Panc1 (cell line): ENCODE measurements around the gene TBC1D10B. TPM values are rescaled to one million over a fixed set of nuclear protein-coding genes. Genes with fewer than 3 reads are reported as not detected.

ENCODE experiments used
- ATAC-seq: fragments of 200-7000 bp; cut with Tn5 transposase; 2 replicates; pipeline ENCODE4 v1.9.1; 2020; ENCODE audit warnings: mild to moderate bottlenecking, moderate library complexity
- BruUV-seq: library from RNA; stranded (reverse); fragments of 400-500 nt; replicated peaks from 2 replicates; lab custom pipeline; 2021; lab: Mats Ljungman, UMichigan
- CTCF ChIA-PET: fragments of 300-600 bp; sonication (Branson Sonifier 250); formaldehyde crosslinking; loops from one replicate; lab custom pipeline; 2022; ENCODE audit warnings: antibody characterized with exemption; lab: Charles Lee
- POLR2A ChIA-PET: fragments of 300-600 bp; sonication (Branson Sonifier 250); formaldehyde crosslinking; loops from one replicate; lab custom pipeline; 2022; ENCODE audit warnings: antibody characterized with exemption; lab: Charles Lee
- DNase-seq: peaks from one replicate; pipeline ENCODE4 v3.0.0-alpha.2; 2010; ENCODE audit warnings: low read depth, low spot score
- H3K27ac ChIP-seq: 2 replicates; pipeline ENCODE4 v1.5.1; 2011; ENCODE audit warnings: mild to moderate bottlenecking, low read length, inconsistent platforms
- H3K27me3 ChIP-seq: fragments of 200-500 bp; sonication (Bioruptor generic); 2 replicates; pipeline ENCODE4 v1.6.0; 2014; ENCODE audit warnings: low read length, inconsistent platforms; ENCODE audit not compliant: control insufficient read depth, insufficient read depth
- H3K36me3 ChIP-seq: fragments of 200-500 bp; sonication (Bioruptor generic); 2 replicates; pipeline ENCODE4 v1.5.1; 2014; ENCODE audit warnings: inconsistent platforms, mild to moderate bottlenecking, low read length, moderate library complexity; ENCODE audit not compliant: control insufficient read depth, insufficient read depth
- H3K4me1 ChIP-seq: 2 replicates; pipeline ENCODE4 v1.5.1; 2011; ENCODE audit warnings: inconsistent platforms, mild to moderate bottlenecking, low read length, moderate library complexity; ENCODE audit not compliant: control insufficient read depth, insufficient read depth
- H3K4me3 ChIP-seq, 2 experiments: 2 replicates each; pipeline ENCODE4 v1.5.1; 2011 to 2012; ENCODE audit warnings: low read depth in 2 of 2, low read length in 2 of 2, mild to moderate bottlenecking in 2 of 2, inconsistent platforms in 1 of 2, moderate library complexity in 1 of 2
- H3K9me3 ChIP-seq: fragments of 200-500 bp; sonication (Bioruptor generic); 2 replicates; pipeline ENCODE4 v1.5.1; 2014; ENCODE audit warnings: low read depth, mild to moderate bottlenecking, inconsistent platforms, low read length, moderate library complexity; ENCODE audit not compliant: control insufficient read depth, insufficient read depth
- POLR2AphosphoS5 ChIP-seq: IDR thresholded peaks from 2 replicates; pipeline ENCODE4 v1.6.1; 2012; ENCODE audit warnings: mild to moderate bottlenecking, low read depth, low read length, moderate library complexity
- REST ChIP-seq, 2 experiments: IDR thresholded peaks; 2 replicates each; pipeline ENCODE4 v1.6.1; 2011 to 2012; ENCODE audit warnings: low read depth in 2 of 2, control low read depth in 1 of 2, low read length in 1 of 2, mild to moderate bottlenecking in 1 of 2, moderate library complexity in 1 of 2; ENCODE audit not compliant: insufficient read depth in 1 of 2
- SIN3A ChIP-seq: IDR thresholded peaks from 2 replicates; pipeline ENCODE4 v1.6.1; 2012; ENCODE audit warnings: low read depth, mild to moderate bottlenecking, low read length, moderate library complexity, borderline replicate concordance; ENCODE audit not compliant: insufficient read depth
- TCF7L2 ChIP-seq: IDR thresholded peaks from 2 replicates; pipeline ENCODE4 v1.6.1; 2011; ENCODE audit warnings: mild to moderate bottlenecking, low read depth, low read length, inconsistent platforms
- in situ Hi-C: cut with HindIII; loops from 2 replicates; pipeline ENCODE4 v1.10.0; 2016; ENCODE audit warnings: low sequenced_read_pairs, low pct_unique_long_range_greater_than_20kb
- intact Hi-C: fragments of 100-400 bp; cut with micrococcal nuclease; formaldehyde crosslinking; loops from one replicate; pipeline ENCODE4 v1.10.0; 2022; ENCODE audit not compliant: unreplicated experiment
- total RNA-seq: library from RNA; stranded (reverse); gene quantifications from one replicate; pipeline ENCODE4 v1.2.1, GENCODE V29; 2021; ENCODE audit not compliant: unreplicated experiment
- TF ChIP-seq, protein P1 (sequence below): fragments of 450-650 bp; IDR thresholded peaks from 2 replicates; pipeline ENCODE4 v1.5.1; 2017; ENCODE audit warnings: mild to moderate bottlenecking

TBC1D10B gene
- total RNA-seq, 1 experiment from 2014 or later: 52.6 TPM

DNA sequence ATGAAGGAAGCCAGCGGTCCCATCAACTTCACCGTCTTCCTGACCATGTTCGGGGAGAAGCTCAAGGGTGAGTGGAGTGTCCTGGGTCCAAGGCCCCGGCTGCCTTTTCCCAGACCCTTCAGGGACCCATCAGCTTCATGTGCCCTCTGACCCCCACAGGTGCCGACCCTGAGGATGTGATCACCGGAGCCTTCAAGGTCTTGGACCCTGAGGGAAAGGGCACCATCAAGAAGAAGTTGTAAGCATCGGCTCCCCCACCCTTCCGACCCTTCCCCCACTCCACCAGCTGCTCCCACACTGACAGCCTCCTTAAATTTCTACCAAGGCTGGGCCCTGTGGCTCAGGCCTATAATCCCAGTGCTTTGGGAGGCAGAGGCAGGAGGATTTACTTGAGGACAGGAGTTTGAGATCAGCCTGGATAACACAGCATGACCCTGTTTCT lies 6.2 kb upstream of the TBC1D10B start:
- ChIA-PET POLR2A (interaction anchor here (0.6 kb wide), 1 partner anchor 20 kb away, joined by 13 read pairs; no protein-coding TSS in a partner anchor), CTCF (no interaction called here)
- Histone ChIP-seq H3K4me1 (peaks cover 9% of the 10 kb centered on the region), H3K27ac (no peak overlapping the region), H3K27me3 (no peaks in the 10 kb centered on the region), H3K9me3 (no peaks in the 10 kb centered on the region), H3K36me3 (no peaks in the 10 kb centered on the region; the same call in 1 of the 2 replicates), H3K4me3 (no peak overlapping the region)
- no peak for DNase-seq
- no peak for ATAC-seq
- no peak for TF ChIP-seq POLR2AphosphoS5
- TF ChIP-seq TCF7L2: no peak
- TF ChIP-seq SIN3A: no peak
- no peak for TF ChIP-seq REST (IDR thresholded peaks at IDR 0.05; ENCODE audit: insufficient read depth in 1 of 2, low read depth in 2 of 2, low read length in 1 of 2)
- TF ChIP-seq, protein P1, sequence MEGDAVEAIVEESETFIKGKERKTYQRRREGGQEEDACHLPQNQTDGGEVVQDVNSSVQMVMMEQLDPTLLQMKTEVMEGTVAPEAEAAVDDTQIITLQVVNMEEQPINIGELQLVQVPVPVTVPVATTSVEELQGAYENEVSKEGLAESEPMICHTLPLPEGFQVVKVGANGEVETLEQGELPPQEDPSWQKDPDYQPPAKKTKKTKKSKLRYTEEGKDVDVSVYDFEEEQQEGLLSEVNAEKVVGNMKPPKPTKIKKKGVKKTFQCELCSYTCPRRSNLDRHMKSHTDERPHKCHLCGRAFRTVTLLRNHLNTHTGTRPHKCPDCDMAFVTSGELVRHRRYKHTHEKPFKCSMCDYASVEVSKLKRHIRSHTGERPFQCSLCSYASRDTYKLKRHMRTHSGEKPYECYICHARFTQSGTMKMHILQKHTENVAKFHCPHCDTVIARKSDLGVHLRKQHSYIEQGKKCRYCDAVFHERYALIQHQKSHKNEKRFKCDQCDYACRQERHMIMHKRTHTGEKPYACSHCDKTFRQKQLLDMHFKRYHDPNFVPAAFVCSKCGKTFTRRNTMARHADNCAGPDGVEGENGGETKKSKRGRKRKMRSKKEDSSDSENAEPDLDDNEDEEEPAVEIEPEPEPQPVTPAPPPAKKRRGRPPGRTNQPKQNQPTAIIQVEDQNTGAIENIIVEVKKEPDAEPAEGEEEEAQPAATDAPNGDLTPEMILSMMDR: no peak
- intact Hi-C loops (no loop called here), in situ Hi-C loops (no loop called here)
- no TSS peak for BruUV-seq

DNA sequence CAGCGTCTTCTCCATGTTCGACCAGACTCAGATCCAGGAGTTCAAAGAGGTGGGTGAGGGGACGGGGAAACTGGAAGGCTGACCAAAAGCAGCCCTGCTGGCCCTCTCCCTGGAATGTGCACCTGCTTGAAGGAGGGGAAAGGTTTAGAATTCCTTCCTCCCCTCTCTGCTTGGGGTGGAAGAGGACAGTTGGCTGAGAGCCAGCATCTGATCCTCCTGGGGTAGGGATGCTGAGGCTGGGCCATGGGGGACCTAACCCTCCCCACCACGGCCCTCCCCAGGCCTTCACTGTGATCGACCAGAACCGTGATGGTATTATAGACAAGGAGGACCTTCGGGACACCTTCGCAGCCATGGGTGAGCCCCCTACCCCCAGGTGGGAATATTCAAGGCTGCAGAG lies 5.6 kb upstream of the TBC1D10B start:
- H3K4me1 ChIP-seq: peaks cover 10% of the 10 kb centered on the region
- intact Hi-C loops: no loop called here
- BruUV-seq: no TSS peak
- H3K9me3 ChIP-seq: no peaks in the 10 kb centered on the region
- H3K4me3 ChIP-seq: no peak overlapping the region
- no peak for TF ChIP-seq SIN3A
- TF ChIP-seq, protein P1: no peak
- TF ChIP-seq TCF7L2: no peak
- no peak for TF ChIP-seq POLR2AphosphoS5
- TF ChIP-seq REST (IDR thresholded peaks at IDR 0.05; ENCODE audit: insufficient read depth in 1 of 2, low read depth in 2 of 2, low read length in 1 of 2): no peak
- no peaks in the 10 kb centered on the region; the same call in 1 of the 2 replicates for H3K36me3 ChIP-seq
- no peaks in the 10 kb centered on the region for H3K27me3 ChIP-seq
- ATAC-seq (no peak), DNase-seq (no peak)
- in situ Hi-C loops: no loop called here
- ChIA-PET POLR2A (no interaction called here), CTCF (no interaction called here)
- H3K27ac ChIP-seq: no peak overlapping the region
